NCI-H2227 treated with DMSO at 0.1 percent for 48 hours (cell line): ENCODE results near the gene ZNF544.
"Not testable (repeated sequence)": the region's sequence is repeated elsewhere in the genome, so short reads cannot be mapped to it uniquely, and the experiment has no call there.

ENCODE experiments used
- DNase-seq: peaks from one replicate; lab custom pipeline; 2025; lab: John Stamatoyannopoulos, UW

ZNF544 gene

GRCh38 chr19:58305065-58305931, 76.6 kb downstream of the ZNF544 start, which contains the start of gene ERVK3-1:
TSS of gene ERVK3-1 (plus strand) at chr19:58305377. CDS start at chr19:58312169, 6,792 bp downstream.
- DNase-seq: peak; percentile 100

GRCh38 chr19:58305932-58306323, 77.2 kb downstream of the ZNF544 start:
- no peak for DNase-seq

- no peak for DNase-seq
These were observed 79.0 kb downstream of the ZNF544 start for GRCh38 chr19:58307736-58308135.

GRCh38 chr19:58310685-58311084, 82.0 kb downstream of the ZNF544 start:
- DNase-seq: not testable (repeated sequence)

- no peak for DNase-seq
These were observed 82.7 kb downstream of the ZNF544 start for GRCh38 chr19:58311345-58311865.
